Measurements from ENCODE around the gene KLHL15. TPM values are rescaled to one million over a fixed set of nuclear protein-coding genes. Genes with fewer than 3 reads are reported as not detected.

KLHL15 gene
- total and polyA plus RNA-seq, 10 donors = 1.5 to 13.9 (median 8.6) TPM

DNA sequence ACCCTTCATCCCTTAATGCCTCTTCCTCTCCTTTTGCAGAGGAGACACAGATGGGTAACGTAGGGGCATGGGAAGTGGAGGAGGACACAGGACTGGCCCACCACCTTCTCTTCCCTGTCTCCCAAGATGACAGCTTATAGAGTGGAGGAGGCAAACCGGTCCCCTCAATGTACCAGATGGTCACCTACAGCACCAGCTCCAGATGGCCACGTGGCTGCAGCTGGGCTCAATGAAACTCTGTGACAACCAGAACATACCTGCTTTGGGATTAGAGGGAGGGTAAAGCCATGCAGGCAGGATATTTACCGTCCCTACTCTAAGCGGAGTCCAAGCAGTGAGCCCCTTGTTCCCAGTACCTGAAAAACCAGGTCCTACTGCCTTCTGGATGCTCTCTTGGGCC lies 7.5 kb upstream of the KLHL15 start:
- intact Hi-C loops (cut with DNase I; ENCODE audit: low total_unique reads) = no loop called here
- Histone ChIP-seq H3K27ac (no peak overlapping the region), H3K9me3 (no peaks in the 10 kb centered on the region), H3K36me3 (no peaks in the 10 kb centered on the region), H3K4me3 (no peak overlapping the region), H3K27me3 (replicated peaks in 1 of 7) (peaks cover 0 to 18% (median 0%) of the 10 kb centered on the region in 7 donors), H3K4me1 (no peaks in the 10 kb centered on the region)
- 61 to 81% (median 79%) methylated on average over 4 to 5 of the region's 5 CpGs for WGBS, 5 donors
- no peak for DNase-seq
- TF ChIP-seq, protein P1, sequence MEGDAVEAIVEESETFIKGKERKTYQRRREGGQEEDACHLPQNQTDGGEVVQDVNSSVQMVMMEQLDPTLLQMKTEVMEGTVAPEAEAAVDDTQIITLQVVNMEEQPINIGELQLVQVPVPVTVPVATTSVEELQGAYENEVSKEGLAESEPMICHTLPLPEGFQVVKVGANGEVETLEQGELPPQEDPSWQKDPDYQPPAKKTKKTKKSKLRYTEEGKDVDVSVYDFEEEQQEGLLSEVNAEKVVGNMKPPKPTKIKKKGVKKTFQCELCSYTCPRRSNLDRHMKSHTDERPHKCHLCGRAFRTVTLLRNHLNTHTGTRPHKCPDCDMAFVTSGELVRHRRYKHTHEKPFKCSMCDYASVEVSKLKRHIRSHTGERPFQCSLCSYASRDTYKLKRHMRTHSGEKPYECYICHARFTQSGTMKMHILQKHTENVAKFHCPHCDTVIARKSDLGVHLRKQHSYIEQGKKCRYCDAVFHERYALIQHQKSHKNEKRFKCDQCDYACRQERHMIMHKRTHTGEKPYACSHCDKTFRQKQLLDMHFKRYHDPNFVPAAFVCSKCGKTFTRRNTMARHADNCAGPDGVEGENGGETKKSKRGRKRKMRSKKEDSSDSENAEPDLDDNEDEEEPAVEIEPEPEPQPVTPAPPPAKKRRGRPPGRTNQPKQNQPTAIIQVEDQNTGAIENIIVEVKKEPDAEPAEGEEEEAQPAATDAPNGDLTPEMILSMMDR (IDR thresholded peaks at IDR 0.05 in 8 of 11, conservative IDR thresholded peaks at IDR 0.05 in 3 of 11) = no peak
- no peak for TF ChIP-seq POLR2A (IDR thresholded peaks at IDR 0.05)
- TF ChIP-seq POLR2AphosphoS5 (IDR thresholded peaks at IDR 0.05) = no peak

DNA sequence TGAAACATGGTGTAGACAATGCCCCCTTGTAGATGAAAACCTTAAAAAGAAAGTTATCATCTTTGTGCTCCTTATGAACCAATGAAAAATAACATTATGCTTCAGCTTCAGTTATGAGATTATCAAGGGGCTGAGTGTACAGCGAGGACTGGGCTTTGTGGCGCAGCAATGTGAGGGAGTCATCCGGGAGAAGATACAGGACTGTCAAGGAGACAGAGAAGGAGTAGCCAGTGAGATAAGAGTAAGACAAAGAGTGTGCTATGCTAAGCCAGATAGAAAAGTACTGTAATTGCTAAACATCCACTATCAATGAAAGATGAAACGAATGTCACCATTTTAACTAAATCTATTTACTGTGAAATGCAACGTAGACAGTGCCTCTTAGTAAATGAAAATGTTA lies 3.6 kb upstream of the KLHL15 start:
- no peak for TF ChIP-seq POLR2AphosphoS5 (IDR thresholded peaks at IDR 0.05)
- TF ChIP-seq, protein P1 (IDR thresholded peaks at IDR 0.05 in 8 of 11, conservative IDR thresholded peaks at IDR 0.05 in 3 of 11) = no peak
- TF ChIP-seq POLR2A (IDR thresholded peaks at IDR 0.05) = no peak
- Histone ChIP-seq H3K36me3 (no peaks in the 10 kb centered on the region), H3K9me3 (no peaks in the 10 kb centered on the region), H3K27me3 (replicated peaks in 1 of 7) (peaks cover 0 to 11% (median 0%) of the 10 kb centered on the region in 7 donors), H3K4me1 (no peaks in the 10 kb centered on the region), H3K27ac (no peak overlapping the region), H3K4me3 (no peak overlapping the region)
- no peak for DNase-seq
- WGBS, 5 donors = 79 to 91% (median 90%) methylated on average over 5 of the region's 5 CpGs
- intact Hi-C loops (cut with DNase I; ENCODE audit: low total_unique reads) = no loop called here

DNA sequence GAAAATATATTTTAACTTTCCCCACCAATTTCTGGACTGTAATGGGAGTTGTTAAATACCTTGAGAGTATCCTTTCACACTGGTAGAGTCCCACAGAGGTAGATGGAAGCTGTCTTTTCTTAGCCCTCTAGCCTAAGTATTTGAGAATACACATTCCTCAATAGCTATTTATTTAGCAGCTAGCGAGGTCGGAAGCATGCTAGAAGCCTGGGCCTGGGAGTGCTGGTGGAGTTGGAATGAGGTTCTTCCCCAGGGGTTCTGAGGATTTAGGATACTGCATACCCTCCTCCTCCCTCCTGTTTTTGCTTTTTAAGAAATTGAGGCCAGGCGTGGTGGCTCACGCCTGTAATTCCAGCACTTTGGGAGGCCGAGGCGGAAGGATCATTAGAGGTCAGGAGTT lies 999 bp upstream of the KLHL15 start:
- Histone ChIP-seq H3K4me1 (peaks cover 0 to 10% (median 0%) of the 10 kb centered on the region in 6 donors), H3K4me3 (no peak overlapping the region), H3K9me3 (no peaks in the 10 kb centered on the region), H3K27ac (no peak overlapping the region), H3K36me3 (no peaks in the 10 kb centered on the region), H3K27me3 (replicated peaks in 1 of 7) (peaks cover 0 to 18% (median 0%) of the 10 kb centered on the region in 7 donors)
- intact Hi-C loops (cut with DNase I; ENCODE audit: low total_unique reads) = no loop called here
- DNase-seq = no peak
- TF ChIP-seq POLR2AphosphoS5 (IDR thresholded peaks at IDR 0.05) (no peak), POLR2A (IDR thresholded peaks at IDR 0.05) (no peak)
- TF ChIP-seq, protein P1 (IDR thresholded peaks at IDR 0.05 in 8 of 11, conservative IDR thresholded peaks at IDR 0.05 in 3 of 11) = no peak
- WGBS, 5 donors = 91 to 100% (median 97%) methylated on average over 6 of the region's 6 CpGs

DNA sequence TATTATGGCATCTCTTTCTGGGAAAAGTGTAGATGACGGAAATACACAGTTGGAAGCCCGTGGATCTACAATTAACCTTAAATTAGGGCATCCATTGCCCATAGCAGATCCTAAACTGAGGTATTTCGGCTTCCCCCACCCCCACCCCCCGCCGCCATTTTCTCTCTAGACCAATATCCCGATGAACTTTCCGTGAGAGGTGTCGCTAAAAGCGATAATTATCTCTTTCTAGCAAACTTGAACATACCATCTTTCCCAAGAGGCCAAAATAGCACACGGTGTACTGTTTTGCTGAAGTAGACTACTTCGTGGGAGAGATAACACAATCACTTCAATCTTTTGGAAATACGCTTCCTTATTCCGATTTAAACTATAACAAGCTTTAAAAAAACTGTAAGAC lies 554 bp downstream of the KLHL15 start:
- WGBS, 5 donors = 9 to 38% (median 14%) methylated on average over 13 of the region's 13 CpGs
- peak overlapping the region; percentile 83 to 98 (median 96) for H3K27ac ChIP-seq
- TF ChIP-seq POLR2A (IDR thresholded peaks at IDR 0.05) = no peak
- no peak for TF ChIP-seq POLR2AphosphoS5 (IDR thresholded peaks at IDR 0.05)
- TF ChIP-seq, protein P1 (IDR thresholded peaks at IDR 0.05 in 8 of 11, conservative IDR thresholded peaks at IDR 0.05 in 3 of 11) = no peak
- H3K9me3 ChIP-seq = no peaks in the 10 kb centered on the region
- intact Hi-C loops (cut with DNase I; ENCODE audit: low total_unique reads) = no loop called here
- no peaks in the 10 kb centered on the region for H3K36me3 ChIP-seq
- H3K4me1 ChIP-seq = peaks cover 0 to 16% (median under 1%) of the 10 kb centered on the region in 6 donors
- peaks cover 0 to 9% (median 0%) of the 10 kb centered on the region in 7 donors for H3K27me3 ChIP-seq (replicated peaks in 1 of 7)
- DNase-seq = no peak
- H3K4me3 ChIP-seq = peak overlapping the region; percentile 28 to 88 (median 52)

All from spleen (tissue), 11 donors.